ENCODE measurements around the gene ARSB. TPM values are rescaled to one million over a fixed set of nuclear protein-coding genes. Genes with fewer than 3 reads are reported as not detected.

Gene ARSB
- total and polyA plus RNA-seq, 3 donors from 2014 or later = 5.3 to 12.9 (median 11.8) TPM

DNA sequence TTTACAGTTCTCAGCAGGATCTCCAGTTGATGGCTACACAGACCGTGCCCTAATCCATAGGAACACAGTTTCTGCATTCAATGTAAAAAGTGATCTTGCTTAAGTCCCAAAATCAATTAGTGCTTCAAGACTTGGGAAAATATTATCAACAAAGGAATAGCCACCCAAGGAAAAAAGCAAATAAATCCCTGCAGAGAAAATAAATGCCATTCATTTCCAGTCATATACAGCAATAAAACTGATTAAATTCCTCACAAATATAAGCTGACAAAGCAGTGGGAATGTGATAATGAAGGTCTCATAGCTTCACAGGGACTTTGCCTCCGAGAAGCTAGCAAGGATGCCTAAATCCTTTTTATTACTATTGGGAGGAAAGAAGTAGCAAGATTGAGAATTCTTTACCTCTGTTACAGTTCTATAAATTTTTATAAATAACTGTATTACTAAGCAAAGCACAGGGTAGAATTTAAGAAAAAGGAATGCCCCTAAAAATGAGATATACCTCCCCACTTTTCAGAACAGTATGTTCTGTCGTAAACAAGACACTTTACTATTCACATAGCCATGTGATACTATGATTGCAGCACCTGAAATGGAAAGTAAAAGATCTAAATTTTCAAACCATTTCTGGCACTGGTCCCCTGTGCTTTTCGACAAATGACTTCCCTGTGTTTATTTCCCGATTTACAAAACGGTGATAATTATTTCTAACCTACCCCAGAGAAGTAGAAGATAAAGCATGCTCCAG, 59.8 kb downstream of the ARSB start:
- no peak for TF ChIP-seq CTCF (IDR thresholded peaks at IDR 0.05)
- TF ChIP-seq POLR2A (IDR thresholded peaks at IDR 0.05) = no peak
- H3K27ac ChIP-seq = no peak overlapping the region
- intact Hi-C loops (cut with DNase I; ENCODE audit: low total_unique reads) = no loop called here
- no peaks in the 10 kb centered on the region for H3K9me3 ChIP-seq
- H3K4me1 ChIP-seq = no peaks in the 10 kb centered on the region
- H3K4me3 ChIP-seq = no peak overlapping the region
- 70 to 74% methylated on average over 6 of the region's 6 CpGs for WGBS, 2 donors
- no peak for DNase-seq
- H3K27me3 ChIP-seq = no peaks in the 10 kb centered on the region
- H3K36me3 ChIP-seq (ENCODE audit: low read depth, missing control alignments) = no peaks in the 10 kb centered on the region

GRCh38 chr5:78923622-78923970, 61.5 kb downstream of the ARSB start:
- H3K36me3 ChIP-seq (ENCODE audit: low read depth, missing control alignments) = no peaks in the 10 kb centered on the region
- H3K4me3 ChIP-seq = no peak overlapping the region
- no peaks in the 10 kb centered on the region for H3K9me3 ChIP-seq
- intact Hi-C loops (cut with DNase I; ENCODE audit: low total_unique reads) = no loop called here
- TF ChIP-seq POLR2A (IDR thresholded peaks at IDR 0.05) (no peak), CTCF (IDR thresholded peaks at IDR 0.05) (no peak)
- no peaks in the 10 kb centered on the region for H3K4me1 ChIP-seq
- H3K27ac ChIP-seq = no peak overlapping the region
- no peaks in the 10 kb centered on the region for H3K27me3 ChIP-seq
- 93 to 100% methylated on average over 1 of the region's 1 CpG for WGBS, 2 donors
- DNase-seq = no peak

GRCh38 chr5:78922879-78923621, 62.1 kb downstream of the ARSB start:
- intact Hi-C loops (cut with DNase I; ENCODE audit: low total_unique reads) = no loop called here
- TF ChIP-seq CTCF (IDR thresholded peaks at IDR 0.05) (no peak), POLR2A (IDR thresholded peaks at IDR 0.05) (no peak)
- WGBS, 2 donors = 94 to 95% methylated on average over 8 of the region's 8 CpGs
- no peaks in the 10 kb centered on the region for H3K4me1 ChIP-seq
- H3K4me3 ChIP-seq = no peak overlapping the region
- H3K27me3 ChIP-seq = no peaks in the 10 kb centered on the region
- H3K27ac ChIP-seq = no peak overlapping the region
- no peaks in the 10 kb centered on the region for H3K36me3 ChIP-seq (ENCODE audit: low read depth, missing control alignments)
- DNase-seq = no peak
- H3K9me3 ChIP-seq = no peaks in the 10 kb centered on the region

DNA sequence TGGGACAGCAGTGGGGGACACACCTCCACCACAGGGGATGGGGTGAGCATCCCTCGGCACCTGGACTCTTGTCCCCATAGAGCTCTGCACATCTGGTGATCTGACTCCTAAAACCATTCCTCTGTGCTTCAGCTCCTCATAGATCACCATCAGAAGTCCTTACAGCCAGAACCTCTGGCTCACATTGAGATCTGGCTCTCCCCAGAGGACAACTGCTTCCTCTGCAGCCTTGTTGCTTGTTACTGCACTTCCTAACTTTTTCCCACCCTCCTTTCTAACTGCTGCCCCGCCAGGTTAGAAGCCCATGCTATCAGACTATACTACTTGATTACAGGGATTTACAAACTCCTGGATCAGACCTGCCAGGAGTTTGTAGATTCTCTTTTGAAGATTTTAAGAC, 64.5 kb downstream of the ARSB start:
- no peak overlapping the region for H3K4me3 ChIP-seq
- H3K27me3 ChIP-seq = no peaks in the 10 kb centered on the region
- intact Hi-C loops (cut with DNase I; ENCODE audit: low total_unique reads) = no loop called here
- H3K4me1 ChIP-seq = no peaks in the 10 kb centered on the region
- no peaks in the 10 kb centered on the region for H3K9me3 ChIP-seq
- WGBS, 2 donors = 76 to 82% methylated on average over 2 of the region's 2 CpGs
- H3K36me3 ChIP-seq (ENCODE audit: low read depth, missing control alignments) = no peaks in the 10 kb centered on the region
- H3K27ac ChIP-seq = no peak overlapping the region
- TF ChIP-seq CTCF (IDR thresholded peaks at IDR 0.05) (peak in 1 of 3 experiments; percentile 9), POLR2A (IDR thresholded peaks at IDR 0.05) (no peak)
- peak; percentile 40 for DNase-seq
